Mononuclear cell (primary cell): ENCODE measurements around the gene E4F1. TPM values are rescaled to one million over a fixed set of nuclear protein-coding genes. Genes with fewer than 3 reads are reported as not detected.

Experiments used
- H3K27me3 ChIP-seq: 2 replicates; pipeline ENCODE4 v1.6.0; 2011; ENCODE audit warnings: low read length, control low read depth; ENCODE audit not compliant: insufficient read depth
- H3K4me1 ChIP-seq: 2 replicates; pipeline ENCODE4 v1.5.1; 2011; ENCODE audit warnings: mild to moderate bottlenecking, low read length, control low read depth; ENCODE audit not compliant: insufficient read depth
- H3K4me3 ChIP-seq: 2 replicates; pipeline ENCODE4 v1.5.1; 2011; ENCODE audit warnings: mild to moderate bottlenecking, low read length, moderate library complexity
- H3K9me3 ChIP-seq: 2 replicates; pipeline ENCODE4 v1.5.1; 2011; ENCODE audit warnings: low read depth, mild to moderate bottlenecking, control low read depth, low read length
- total RNA-seq: library from RNA; depleted of rRNA; stranded (reverse); fragments of >200 nt; gene quantifications from one replicate; pipeline ENCODE4 v1.2.3, GENCODE V29; 2012

The E4F1 gene
- total RNA-seq, 1 donor: 14.0 TPM

GRCh38 chr16:2208772-2209171, 14.6 kb upstream of the E4F1 start:
- no peaks in the 10 kb centered on the region for H3K27me3 ChIP-seq

GRCh38 chr16:2209258-2210008, 14.0 kb upstream of the E4F1 start:
- H3K4me3 ChIP-seq: no peak overlapping the region
- peaks cover 46% of the 10 kb centered on the region for H3K4me1 ChIP-seq
- no peaks in the 10 kb centered on the region for H3K9me3 ChIP-seq
- no peaks in the 10 kb centered on the region for H3K27me3 ChIP-seq

More at GRCh38 chr16:2208772-2209171, 14.6 kb upstream of the E4F1 start:
- H3K9me3 ChIP-seq: no peaks in the 10 kb centered on the region
- no peak overlapping the region for H3K4me3 ChIP-seq
- peaks cover 43% of the 10 kb centered on the region for H3K4me1 ChIP-seq

GRCh38 chr16:2210009-2210332, 13.4 kb upstream of the E4F1 start:
- H3K27me3 ChIP-seq: no peaks in the 10 kb centered on the region
- H3K4me1 ChIP-seq: peaks cover 40% of the 10 kb centered on the region
- no peaks in the 10 kb centered on the region for H3K9me3 ChIP-seq
- H3K4me3 ChIP-seq: no peak overlapping the region

- H3K4me3 ChIP-seq: no peak within 1 kb of the TSS
- H3K9me3 ChIP-seq: no peaks in the 10 kb centered on the region
- peaks cover 44% of the 10 kb centered on the region for H3K4me1 ChIP-seq
- H3K27me3 ChIP-seq: no peaks in the 10 kb centered on the region
These were observed 12.7 kb upstream of the E4F1 start, which contains the start of gene BRICD5 for GRCh38 chr16:2210386-2211365. Gene BRICD5 (minus strand): TSS chr16:2210863. CDS start chr16:2210833, 30 bp downstream.

- H3K27me3 ChIP-seq: no peaks in the 10 kb centered on the region
- no peaks in the 10 kb centered on the region for H3K9me3 ChIP-seq
- H3K4me3 ChIP-seq: no peak overlapping the region
- H3K4me1 ChIP-seq: peaks cover 32% of the 10 kb centered on the region
These were observed 11.5 kb upstream of the E4F1 start for GRCh38 chr16:2211923-2212347.

GRCh38 chr16:2212362-2213324, 10.7 kb upstream of the E4F1 start:
- Histone ChIP-seq H3K4me3 (no peak overlapping the region), H3K27me3 (no peaks in the 10 kb centered on the region), H3K4me1 (peaks cover 30% of the 10 kb centered on the region), H3K9me3 (no peaks in the 10 kb centered on the region)

- Histone ChIP-seq H3K27me3 (no peaks in the 10 kb centered on the region), H3K4me1 (peaks cover 30% of the 10 kb centered on the region), H3K4me3 (peak overlapping the region; percentile 67), H3K9me3 (no peaks in the 10 kb centered on the region)
These were observed 9.3 kb upstream of the E4F1 start for GRCh38 chr16:2213817-2214718.

GRCh38 chr16:2214719-2214968, 8.7 kb upstream of the E4F1 start, which contains the start of gene PGP:
Gene PGP (minus strand): TSS chr16:2214840. CDS start chr16:2214777, 63 bp downstream.
- Histone ChIP-seq H3K4me3 (peak within 1 kb of the TSS; percentile 69), H3K27me3 (no peaks in the 10 kb centered on the region), H3K4me1 (peaks cover 30% of the 10 kb centered on the region), H3K9me3 (no peaks in the 10 kb centered on the region)

GRCh38 chr16:2216330-2216729, 7.1 kb upstream of the E4F1 start:
- Histone ChIP-seq H3K27me3 (no peaks in the 10 kb centered on the region), H3K4me3 (no peak overlapping the region), H3K9me3 (no peaks in the 10 kb centered on the region), H3K4me1 (peaks cover 30% of the 10 kb centered on the region)

GRCh38 chr16:2223942-2224486, 623 bp downstream of the E4F1 start:
- H3K4me3 ChIP-seq: peak overlapping the region; percentile 88
- peaks cover 25% of the 10 kb centered on the region for H3K4me1 ChIP-seq
- no peaks in the 10 kb centered on the region for H3K27me3 ChIP-seq
- H3K9me3 ChIP-seq: no peaks in the 10 kb centered on the region

- no peaks in the 10 kb centered on the region for H3K27me3 ChIP-seq
- peaks cover 25% of the 10 kb centered on the region for H3K4me1 ChIP-seq
- H3K4me3 ChIP-seq: no peak overlapping the region
- no peaks in the 10 kb centered on the region for H3K9me3 ChIP-seq
These were observed 2.9 kb downstream of the E4F1 start for GRCh38 chr16:2226245-2226793.

GRCh38 chr16:2226918-2227317, 3.5 kb downstream of the E4F1 start:
- H3K4me3 ChIP-seq: no peak overlapping the region
- H3K27me3 ChIP-seq: no peaks in the 10 kb centered on the region
- H3K9me3 ChIP-seq: no peaks in the 10 kb centered on the region
- peaks cover 25% of the 10 kb centered on the region for H3K4me1 ChIP-seq

- Histone ChIP-seq H3K9me3 (no peaks in the 10 kb centered on the region), H3K4me1 (peaks cover 20% of the 10 kb centered on the region), H3K4me3 (no peak overlapping the region), H3K27me3 (no peaks in the 10 kb centered on the region)
These were observed 4.9 kb downstream of the E4F1 start for GRCh38 chr16:2228161-2228824.
